ENCODE results near the gene VAMP1.
A peak's percentile ranks its signal among the peaks of the same experiment; 100 is the strongest.
"Not testable (repeated sequence)": the region's sequence is repeated elsewhere in the genome, so short reads cannot be mapped to it uniquely, and the experiment has no call there.

The VAMP1 gene

DNA sequence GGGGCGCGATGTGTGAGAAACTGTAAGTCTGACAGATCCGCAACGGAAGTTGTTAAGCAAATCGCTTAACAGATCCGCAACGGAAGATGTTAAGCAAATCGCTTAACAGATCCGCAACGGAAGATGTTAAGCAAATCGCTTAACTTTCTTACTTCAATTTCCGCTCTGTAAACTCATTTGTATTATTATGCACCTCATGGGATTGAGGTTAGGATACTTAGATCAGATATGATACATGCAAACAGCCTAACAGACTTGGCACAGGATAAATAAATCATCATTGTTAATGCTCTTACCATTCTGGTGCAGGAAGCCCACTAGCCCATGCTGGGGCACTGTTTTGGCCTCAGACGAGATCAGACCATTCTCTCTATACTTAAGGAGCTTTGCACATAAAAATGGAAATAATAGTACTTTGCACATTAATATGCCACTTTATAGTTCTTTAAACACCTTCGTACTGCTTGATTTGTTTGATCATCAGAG is 23.8 kb upstream of the VAMP1 start:
- no peak for DNase-seq (ENCODE audit: low spot score)
- TF ChIP-seq, protein P1, sequence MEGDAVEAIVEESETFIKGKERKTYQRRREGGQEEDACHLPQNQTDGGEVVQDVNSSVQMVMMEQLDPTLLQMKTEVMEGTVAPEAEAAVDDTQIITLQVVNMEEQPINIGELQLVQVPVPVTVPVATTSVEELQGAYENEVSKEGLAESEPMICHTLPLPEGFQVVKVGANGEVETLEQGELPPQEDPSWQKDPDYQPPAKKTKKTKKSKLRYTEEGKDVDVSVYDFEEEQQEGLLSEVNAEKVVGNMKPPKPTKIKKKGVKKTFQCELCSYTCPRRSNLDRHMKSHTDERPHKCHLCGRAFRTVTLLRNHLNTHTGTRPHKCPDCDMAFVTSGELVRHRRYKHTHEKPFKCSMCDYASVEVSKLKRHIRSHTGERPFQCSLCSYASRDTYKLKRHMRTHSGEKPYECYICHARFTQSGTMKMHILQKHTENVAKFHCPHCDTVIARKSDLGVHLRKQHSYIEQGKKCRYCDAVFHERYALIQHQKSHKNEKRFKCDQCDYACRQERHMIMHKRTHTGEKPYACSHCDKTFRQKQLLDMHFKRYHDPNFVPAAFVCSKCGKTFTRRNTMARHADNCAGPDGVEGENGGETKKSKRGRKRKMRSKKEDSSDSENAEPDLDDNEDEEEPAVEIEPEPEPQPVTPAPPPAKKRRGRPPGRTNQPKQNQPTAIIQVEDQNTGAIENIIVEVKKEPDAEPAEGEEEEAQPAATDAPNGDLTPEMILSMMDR (IDR thresholded peaks at IDR 0.05; ENCODE audit: extremely low read depth, missing control alignments): no peak

DNA sequence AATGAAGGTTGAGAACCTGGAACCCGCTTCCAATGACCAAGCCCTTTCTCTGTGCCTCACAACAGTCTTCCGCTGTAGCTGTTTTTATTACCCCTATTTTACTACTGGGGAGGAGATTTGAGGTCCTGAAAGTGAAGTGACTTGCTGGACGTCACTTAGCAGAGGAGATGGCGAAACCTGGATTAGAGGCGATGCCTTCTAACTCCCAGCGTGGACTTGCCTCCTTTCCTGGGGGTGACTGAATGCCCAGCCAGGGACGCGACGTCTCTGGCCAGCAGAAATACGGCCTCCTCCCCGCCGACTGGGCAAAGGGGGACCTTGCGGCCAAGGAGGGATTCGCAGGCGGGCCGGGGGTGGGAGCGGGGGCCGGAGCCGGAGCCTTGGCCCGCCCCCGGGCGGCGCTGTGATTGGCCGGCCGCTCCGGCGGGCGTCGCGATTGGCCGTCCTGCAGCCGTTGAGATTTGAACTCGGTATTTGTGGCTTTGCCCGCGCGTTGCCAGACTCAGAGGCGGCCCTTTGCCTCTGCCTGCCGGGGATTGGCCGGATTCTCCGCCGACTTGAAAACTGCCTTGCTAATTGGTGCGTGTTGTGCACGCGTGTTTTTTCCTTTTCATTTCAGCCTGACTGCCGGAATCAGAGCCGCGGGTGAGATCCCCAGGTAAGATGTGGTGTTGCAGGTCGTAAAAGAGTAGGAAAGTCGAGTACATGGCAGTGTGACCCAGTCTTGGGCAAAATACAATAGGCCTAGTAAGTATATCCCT is 23.2 kb upstream of the VAMP1 start, which contains the start of gene NCAPD2:
TSS of gene NCAPD2 (plus strand) at position 606 of the 761 bp plus-strand sequence. CDS start 997 bp downstream, outside the sequence.
- peak; percentile 95 for DNase-seq (ENCODE audit: low spot score)

DNA sequence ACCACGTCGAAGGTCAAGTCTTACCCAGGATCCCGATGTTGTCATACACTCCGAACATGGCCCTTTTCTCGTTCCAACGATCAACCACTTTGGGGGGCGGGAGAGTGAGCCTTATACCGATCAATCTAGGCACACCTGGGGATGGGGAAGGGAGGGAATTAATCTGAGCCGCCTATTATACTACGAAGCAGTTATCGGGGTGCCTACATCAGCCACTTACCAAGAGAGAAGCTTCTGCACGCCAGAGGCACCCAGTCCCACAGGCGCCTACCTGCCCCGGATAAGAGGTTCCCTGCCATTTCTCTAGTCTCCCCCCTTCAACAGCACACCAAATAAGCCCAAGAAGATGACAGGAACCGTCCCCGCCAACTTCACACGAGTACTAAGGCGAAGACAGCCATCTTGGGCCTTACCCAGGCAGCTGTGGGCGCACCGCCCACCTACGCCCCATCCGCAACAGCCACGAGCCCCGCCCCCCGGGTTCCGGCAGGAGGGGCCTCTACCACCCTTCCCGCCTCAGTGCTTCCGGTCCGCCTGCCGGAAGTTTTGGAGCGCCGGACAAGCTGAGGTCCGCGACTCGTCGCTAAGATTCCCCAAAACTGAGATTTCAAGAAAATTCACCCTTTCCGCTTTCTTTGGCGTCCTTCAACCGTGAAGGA is 22.5 kb upstream of the VAMP1 start, which contains the start of gene MRPL51:
TSS of gene MRPL51 (minus strand) at position 425 of the 659 bp plus-strand sequence. CDS start at position 299, 126 bp downstream.
- TF ChIP-seq, protein P1 (IDR thresholded peaks at IDR 0.05; ENCODE audit: extremely low read depth, missing control alignments): no peak
- peak; percentile 94 for DNase-seq (ENCODE audit: low spot score)

More for the DNA sequence above, 23.2 kb upstream of the VAMP1 start, which contains the start of gene NCAPD2:
- TF ChIP-seq, protein P1 (IDR thresholded peaks at IDR 0.05; ENCODE audit: extremely low read depth, missing control alignments): no peak

DNA sequence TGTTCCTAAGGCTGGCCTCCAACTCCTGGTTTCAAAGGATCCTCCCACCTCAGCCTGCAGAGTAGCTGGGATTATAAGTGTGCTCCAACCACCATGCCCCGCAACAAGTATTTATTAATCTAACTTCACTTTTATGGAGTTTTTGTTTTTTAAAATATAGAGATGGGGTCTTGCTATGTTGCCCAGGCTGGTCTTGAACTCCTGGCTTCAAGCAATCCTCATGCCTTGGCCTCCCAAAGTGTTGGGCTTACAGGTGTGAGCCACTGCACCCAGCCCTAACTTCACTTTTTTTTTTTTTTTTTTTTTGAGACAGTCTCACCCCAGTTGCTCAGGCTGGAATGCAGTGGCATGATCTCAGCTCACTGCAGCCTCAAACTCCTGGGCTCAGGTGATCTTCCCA is 20.2 kb upstream of the VAMP1 start:
- not testable (repeated sequence) for DNase-seq (ENCODE audit: low spot score)

DNA sequence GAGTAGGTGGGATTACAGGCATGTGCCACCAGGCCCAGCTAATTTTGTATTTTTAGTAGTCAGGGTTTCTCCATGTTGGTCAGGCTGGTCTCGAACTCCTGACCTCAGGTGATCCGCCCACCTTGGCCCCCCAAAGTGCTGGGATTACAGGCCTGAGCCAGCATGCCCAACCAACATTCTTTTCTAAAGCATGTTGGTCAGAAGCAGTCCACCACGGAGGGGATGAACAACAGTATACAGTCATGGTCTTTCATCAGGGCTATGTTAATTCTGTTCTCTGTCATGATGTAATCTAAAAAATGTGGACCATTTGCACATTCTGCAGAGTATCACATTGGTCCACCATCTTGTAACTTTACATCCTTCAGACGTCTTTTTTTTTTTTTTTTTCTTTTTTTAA is 19.0 kb upstream of the VAMP1 start:
- DNase-seq (ENCODE audit: low spot score): no peak
- TF ChIP-seq, protein P1 (IDR thresholded peaks at IDR 0.05; ENCODE audit: extremely low read depth, missing control alignments): no peak

DNA sequence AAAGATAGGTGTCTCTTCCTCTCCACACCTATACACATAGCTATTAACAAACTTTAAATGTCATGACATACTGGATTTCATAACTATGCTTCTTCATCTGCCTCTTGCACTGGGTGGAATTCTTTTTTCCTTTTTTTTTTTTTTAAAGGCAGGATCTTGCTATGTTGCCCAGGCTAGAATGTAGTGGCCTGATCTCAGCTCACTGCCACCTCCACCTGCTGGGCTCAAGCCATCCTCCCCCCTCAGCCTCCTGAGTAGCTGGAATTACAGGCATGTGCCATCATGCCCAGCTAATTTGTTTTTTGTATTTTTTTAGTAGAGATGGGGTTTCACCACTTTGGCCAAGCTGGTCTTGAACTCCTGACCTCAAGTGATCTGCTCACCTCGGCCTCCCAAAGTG is 17.8 kb upstream of the VAMP1 start:
- TF ChIP-seq, protein P1 (IDR thresholded peaks at IDR 0.05; ENCODE audit: extremely low read depth, missing control alignments): no peak
- no peak for DNase-seq (ENCODE audit: low spot score)

DNA sequence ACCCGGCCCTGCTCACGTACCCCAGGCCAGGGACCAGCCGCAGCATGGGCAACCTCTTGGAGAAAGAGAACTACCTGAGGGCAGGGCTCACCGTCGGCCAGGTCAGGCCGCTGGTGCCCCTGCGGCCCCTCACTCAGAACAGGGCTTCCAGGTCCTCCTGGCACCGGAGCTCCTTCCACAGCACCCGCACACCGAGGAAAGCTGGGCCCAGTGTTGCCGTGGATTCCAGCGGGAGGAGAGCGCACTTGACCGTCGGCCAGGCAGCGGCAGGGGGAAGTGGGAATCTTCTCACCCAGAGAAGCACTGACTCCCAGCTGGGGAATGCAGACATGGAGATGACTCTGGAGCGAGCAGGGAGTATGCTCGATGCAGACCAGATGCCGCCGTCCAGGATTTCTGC is 7.9 kb upstream of the VAMP1 start:
- TF ChIP-seq, protein P1 (IDR thresholded peaks at IDR 0.05; ENCODE audit: extremely low read depth, missing control alignments): no peak
- no peak for DNase-seq (ENCODE audit: low spot score)

DNA sequence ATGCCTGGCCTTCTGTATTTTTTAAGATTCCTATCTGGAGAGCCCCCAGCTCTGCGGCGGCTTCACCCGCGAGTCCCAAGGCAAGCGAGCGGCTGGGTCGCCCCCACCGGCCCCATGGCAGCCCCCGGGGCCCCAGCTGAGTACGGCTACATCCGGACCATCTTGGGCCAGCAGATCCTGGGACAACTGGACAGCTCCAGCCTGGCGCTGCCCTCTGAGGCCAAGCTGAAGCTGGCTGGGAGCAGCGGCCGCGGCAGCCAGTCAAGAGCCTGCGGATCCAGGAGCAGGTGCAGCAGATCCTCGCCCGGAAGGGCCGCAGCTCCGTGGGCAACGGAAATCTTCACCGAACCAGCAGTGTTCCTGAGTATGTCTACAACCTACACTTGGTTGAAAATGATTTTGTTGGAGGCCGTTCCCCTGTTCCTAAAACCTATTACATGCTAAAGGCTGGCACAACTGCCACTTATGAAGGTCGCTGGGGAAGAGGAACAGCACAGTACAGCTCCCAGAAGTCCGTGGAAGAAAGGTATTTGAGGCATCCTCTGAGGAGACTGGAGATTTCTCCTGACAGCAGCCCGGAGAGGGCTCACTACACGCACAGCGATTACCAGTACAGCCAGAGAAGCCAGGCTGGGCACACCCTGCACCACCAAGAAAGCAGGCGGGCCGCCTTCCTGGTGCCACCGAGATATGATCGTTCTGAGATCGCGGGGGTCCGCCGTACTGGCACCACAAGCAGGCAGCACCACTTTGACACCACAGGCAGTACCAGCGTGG is 7.3 kb upstream of the VAMP1 start:
- DNase-seq (ENCODE audit: low spot score): not testable (repeated sequence)
